ENCODE results near the gene CLCNKA. TPM values are rescaled to one million over a fixed set of nuclear protein-coding genes. Genes with fewer than 3 reads are reported as not detected.

CLCNKA gene
- total and polyA plus RNA-seq, 2 of the 8 experiments (the other 6 are each of a cell fraction or from before 2014, with no cell fraction given), result 0.95 to 2.0 TPM

DNA sequence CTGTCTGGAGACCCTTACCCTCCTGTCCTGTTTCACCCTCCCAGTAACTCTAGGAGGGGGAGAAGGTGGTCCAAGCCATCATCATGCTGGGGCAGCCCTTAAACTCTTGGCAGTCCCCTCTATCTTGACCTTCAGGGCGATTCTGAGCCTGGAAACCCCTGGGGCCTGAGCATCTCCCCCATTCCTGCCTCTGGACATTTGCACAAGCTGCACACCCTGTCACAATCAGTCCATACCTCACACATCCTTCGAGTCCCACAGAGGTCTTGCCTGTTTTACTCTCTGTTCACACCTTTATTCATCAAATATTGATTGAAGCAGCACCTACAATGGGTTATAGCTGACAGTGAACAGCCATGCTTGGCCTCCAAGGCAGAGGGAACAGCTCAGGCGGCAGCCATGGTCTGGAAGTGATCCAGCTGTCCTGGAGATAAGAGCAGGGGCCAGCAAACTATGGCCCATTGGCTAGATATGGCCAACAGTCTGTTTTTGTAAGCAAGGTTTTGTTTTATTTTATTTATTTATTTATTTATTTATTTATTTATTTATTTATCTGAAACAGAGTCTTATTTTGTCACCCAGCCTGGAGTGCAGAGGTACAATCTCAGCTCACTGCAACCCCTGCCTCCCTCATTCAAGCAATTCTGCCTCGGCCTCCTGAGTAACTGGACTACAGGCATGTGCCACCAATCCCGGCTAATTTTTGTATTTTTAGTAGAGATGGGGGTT is 58.8 kb downstream of the CLCNKA start:
- WGBS, 2 experiments (ENCODE audit: extremely low coverage in 1 of 2, insufficient coverage in 1 of 2, insufficient read length in 1 of 2, insufficient replicate concordance in 2 of 2, low coverage in 1 of 2, low lambda C conversion rate in 2 of 2, missing lambda C conversion rate in 1 of 2), result 91% methylated on average over 5 of the region's 5 CpGs; no CpG with 5 or more reads in 1 of the 2 experiments

More for the DNA sequence above, 58.8 kb downstream of the CLCNKA start:
- Histone ChIP-seq H3K4me2 (ENCODE audit: insufficient read depth in 1 of 2, low read depth in 2 of 2, low read length in 2 of 2) (no peak overlapping the region), H3K4me1 (replicated peaks in 1 of 4; ENCODE audit: control insufficient read depth in 3 of 4, insufficient read depth in 4 of 4, low read length in 3 of 4) (peaks cover 0 to 5% (median 2%) of the 10 kb centered on the region in 4 experiments; a peak in 1 of 7 replicates), H4K91ac (replicated peaks; ENCODE audit: insufficient read length, low read length) (no peak overlapping the region), H3K9ac (replicated peaks in 1 of 4; ENCODE audit: extremely low read depth in 1 of 4, low read depth in 3 of 4, low read length in 3 of 4) (no peak overlapping the region), H3K27ac (ENCODE audit: low read depth, low read length) (no peak overlapping the region), H3K56ac (replicated peaks; ENCODE audit: insufficient read length, low read depth, low read length) (no peak overlapping the region), H3K27me3 (replicated peaks in 1 of 4; ENCODE audit: control insufficient read depth in 3 of 4, extremely low read depth in 1 of 4, insufficient read depth in 3 of 4, low read length in 3 of 4) (peaks cover 0 to 4% (median 3%) of the 10 kb centered on the region in 4 experiments; a peak in 4 of 7 replicates), H3K4me3 (ENCODE audit: extremely low read depth in 1 of 4, insufficient read depth in 2 of 4, low read depth in 3 of 4, low read length in 4 of 4) (no peak overlapping the region), H3K36me3 (ENCODE audit: control insufficient read depth in 2 of 4, insufficient read depth in 4 of 4, low read length in 3 of 4) (no peaks in the 10 kb centered on the region), H3K23ac (ENCODE audit: insufficient read length) (no peak overlapping the region), H2BK12ac (ENCODE audit: low read depth, low read length) (no peak overlapping the region), H2BK15ac (ENCODE audit: low read length) (no peak overlapping the region), H2AFZ (ENCODE audit: low read length) (no peak overlapping the region), H2BK120ac (replicated peaks; ENCODE audit: low read depth, low read length) (no peak overlapping the region), H4K5ac (ENCODE audit: insufficient read length, low read depth, low read length) (no peak overlapping the region), H4K8ac (ENCODE audit: extremely low read depth, insufficient read depth, low read length) (no peak overlapping the region), H2BK20ac (ENCODE audit: low read length) (no peak overlapping the region), H2AK5ac (ENCODE audit: low read depth, low read length) (no peak overlapping the region), H3K79me1 (ENCODE audit: low read depth, low read length) (no peaks in the 10 kb centered on the region), H3K23me2 (ENCODE audit: low read depth, low read length) (no peaks in the 10 kb centered on the region), H3K4ac (replicated peaks; ENCODE audit: insufficient read length, low read depth, low read length) (no peak overlapping the region), H2BK5ac (ENCODE audit: low read depth, low read length) (no peak overlapping the region), H4K20me1 (replicated peaks in 1 of 2; ENCODE audit: control insufficient read depth in 1 of 2, insufficient read depth in 2 of 2, low read length in 2 of 2) (peaks cover 0 to 1% of the 10 kb centered on the region in 2 experiments), H3K18ac (ENCODE audit: extremely low read depth, low read length) (no peak overlapping the region), H3K9me3 (ENCODE audit: insufficient read depth in 2 of 2, low read depth in 1 of 2, low read length in 1 of 2) (no peaks in the 10 kb centered on the region), H3K79me2 (ENCODE audit: control insufficient read depth in 1 of 2, insufficient read depth in 2 of 2, low read length in 2 of 2) (no peaks in the 10 kb centered on the region), H3K14ac (ENCODE audit: insufficient read length) (no peak overlapping the region)
- DNase-seq (ENCODE audit: low read depth in 1 of 2, low spot score in 2 of 2), result no peak
- ChIA-PET CTCF (ENCODE audit: partially characterized antibody) (interaction anchor here (0.6 to 21.9 kb wide), 16 partner anchors 8 to 319 kb away, joined by 3 to 569 read pairs (median 48); partner anchors contain the start of genes ARHGEF19 and EPHA2), POLR2A (ENCODE audit: partially characterized antibody) (interaction anchor here (0.6 to 3.4 kb wide), 5 partner anchors 66 to 108 kb away, joined by 3 to 13 read pairs (median 5); no protein-coding TSS in a partner anchor)
- no peak for FAIRE-seq
- TF ChIP-seq POU5F1 (IDR thresholded peaks at IDR 0.05; ENCODE audit: low read depth, low read length) (no peak), HDAC6 (IDR thresholded peaks at IDR 0.05; ENCODE audit: low read depth, low read length) (no peak), RXRA (IDR thresholded peaks at IDR 0.05; ENCODE audit: insufficient read depth, low read depth, low read length) (no peak), SIN3A (conservative IDR thresholded peaks at IDR 0.05 in 1 of 2, IDR thresholded peaks at IDR 0.05 in 1 of 2; ENCODE audit: low read depth in 1 of 2, low read length in 2 of 2) (no peak), SUZ12 (IDR thresholded peaks at IDR 0.05; ENCODE audit: low read length) (no peak), EGR1 (IDR thresholded peaks at IDR 0.05; ENCODE audit: borderline replicate concordance, low read depth, low read length) (no peak), CTBP2 (IDR thresholded peaks at IDR 0.05; ENCODE audit: borderline replicate concordance, insufficient read depth, insufficient read length, low read length) (no peak), FOSL1 (IDR thresholded peaks at IDR 0.05; ENCODE audit: insufficient read depth, low read depth, low read length) (no peak), RBBP5 (IDR thresholded peaks at IDR 0.05; ENCODE audit: borderline replicate concordance, low read depth, low read length) (no peak)
